Progenitor cell of endocrine pancreas (in vitro differentiated cells): ENCODE results near the gene ZNF148. TPM values are rescaled to one million over a fixed set of nuclear protein-coding genes. Genes with fewer than 3 reads are reported as not detected.

Source experiments
- DNase-seq: peaks from one replicate; pipeline ENCODE4 v3.0.0; 2021; ENCODE audit warnings: low spot score; ENCODE audit not compliant: unreplicated experiment
- H3K27ac Mint-ChIP-seq: 2 replicates; pipeline ENCODE4 v1.8.0; 2021; ENCODE audit warnings: mild to moderate bottlenecking, moderate library complexity, mixed read lengths
- H3K27me3 Mint-ChIP-seq: 2 replicates; pipeline ENCODE4 v1.8.0; 2021; ENCODE audit warnings: mixed read lengths
- H3K36me3 Mint-ChIP-seq: 2 replicates; pipeline ENCODE4 v1.8.0; 2022; ENCODE audit warnings: mixed read lengths; ENCODE audit not compliant: insufficient read depth
- H3K4me1 Mint-ChIP-seq: 2 replicates; pipeline ENCODE4 v1.8.0; 2021; ENCODE audit warnings: low read depth, mixed read lengths
- H3K4me3 Mint-ChIP-seq: 2 replicates; pipeline ENCODE4 v1.8.0; 2021; ENCODE audit warnings: low read depth, mild to moderate bottlenecking, moderate library complexity, mixed read lengths
- H3K9me3 Mint-ChIP-seq: 2 replicates; pipeline ENCODE4 v1.8.0; 2021; ENCODE audit warnings: low read depth, mixed read lengths
- CTCF ChIP-seq: fragments of 200-600 bp; sonication (generic); IDR thresholded peaks from one replicate; pipeline ENCODE4 v1.5.0; 2021; ENCODE audit warnings: antibody characterized with exemption, mild to moderate bottlenecking; ENCODE audit not compliant: unreplicated experiment
- total RNA-seq: library from RNA; stranded (reverse); gene quantifications from 2 replicates; pipeline ENCODE4 v1.2.1, GENCODE V29; 2021

Gene ZNF148
- total RNA-seq, 1 donor from 2014 or later, result 48.6 TPM

GRCh38 chr3:125194849-125195601 lies 180.1 kb downstream of the ZNF148 start:
- H3K4me1 Mint-ChIP-seq, result peaks cover 2% of the 10 kb centered on the region

GRCh38 chr3:125194061-125194848 lies 180.9 kb downstream of the ZNF148 start:
- Mint-ChIP-seq H3K9me3 (no peaks in the 10 kb centered on the region), H3K4me1 (peaks cover 2% of the 10 kb centered on the region), H3K27me3 (no peaks in the 10 kb centered on the region), H3K4me3 (no peak overlapping the region), H3K36me3 (peaks cover 4% of the 10 kb centered on the region), H3K27ac (no peak overlapping the region)
- no peak for TF ChIP-seq CTCF
- no peak for DNase-seq

More at GRCh38 chr3:125194849-125195601, 180.1 kb downstream of the ZNF148 start:
- no peak overlapping the region for H3K27ac Mint-ChIP-seq
- no peaks in the 10 kb centered on the region for H3K27me3 Mint-ChIP-seq
- DNase-seq, result no peak
- no peak overlapping the region for H3K4me3 Mint-ChIP-seq
- H3K9me3 Mint-ChIP-seq, result no peaks in the 10 kb centered on the region
- H3K36me3 Mint-ChIP-seq, result no peaks in the 10 kb centered on the region
- no peak for TF ChIP-seq CTCF

GRCh38 chr3:125192190-125193035 lies 182.7 kb downstream of the ZNF148 start:
- peaks cover 2% of the 10 kb centered on the region for H3K4me1 Mint-ChIP-seq

GRCh38 chr3:125191730-125192129 lies 183.4 kb downstream of the ZNF148 start:
- Mint-ChIP-seq H3K9me3 (no peaks in the 10 kb centered on the region), H3K36me3 (peaks cover 7% of the 10 kb centered on the region), H3K27me3 (no peaks in the 10 kb centered on the region), H3K4me1 (peaks cover 2% of the 10 kb centered on the region), H3K27ac (no peak overlapping the region), H3K4me3 (no peak overlapping the region)
- no peak for DNase-seq
- TF ChIP-seq CTCF, result no peak

More at GRCh38 chr3:125192190-125193035, 182.7 kb downstream of the ZNF148 start:
- Mint-ChIP-seq H3K4me3 (no peak overlapping the region), H3K27ac (peak overlapping the region; percentile 70), H3K9me3 (no peaks in the 10 kb centered on the region), H3K36me3 (peaks cover 7% of the 10 kb centered on the region), H3K27me3 (no peaks in the 10 kb centered on the region)
- TF ChIP-seq CTCF, result peak; percentile 25
- no peak for DNase-seq

GRCh38 chr3:125191256-125191655 lies 183.9 kb downstream of the ZNF148 start:
- peaks cover 7% of the 10 kb centered on the region for H3K36me3 Mint-ChIP-seq
- H3K4me3 Mint-ChIP-seq, result no peak overlapping the region
- no peak overlapping the region for H3K27ac Mint-ChIP-seq
- H3K4me1 Mint-ChIP-seq, result peaks cover 5% of the 10 kb centered on the region
- H3K9me3 Mint-ChIP-seq, result no peaks in the 10 kb centered on the region
- no peaks in the 10 kb centered on the region for H3K27me3 Mint-ChIP-seq
- TF ChIP-seq CTCF, result no peak
- DNase-seq, result no peak
